ENCODE measurements around the gene ARHGEF12.

ARHGEF12 gene

GRCh38 chr11:120431633-120432032, 95.4 kb downstream of the ARHGEF12 start:
- peak; percentile 49 for DNase-seq (ENCODE audit: low spot score)

- peak; percentile 61 for DNase-seq (ENCODE audit: low spot score)
Measured at GRCh38 chr11:120432056-120433018, 96.1 kb downstream of the ARHGEF12 start.

- no peak for DNase-seq (ENCODE audit: low spot score)
Measured at GRCh38 chr11:120441592-120441991, 105.4 kb downstream of the ARHGEF12 start.

GRCh38 chr11:120442031-120442430, 105.8 kb downstream of the ARHGEF12 start:
- no peak for DNase-seq (ENCODE audit: low spot score)

GRCh38 chr11:120446802-120447201, 110.6 kb downstream of the ARHGEF12 start:
- no peak for DNase-seq (ENCODE audit: low spot score)

GRCh38 chr11:120448240-120448639, 112.0 kb downstream of the ARHGEF12 start:
- DNase-seq (ENCODE audit: low spot score), result no peak

- no peak for DNase-seq (ENCODE audit: low spot score)
Measured at GRCh38 chr11:120455487-120455886, 119.3 kb downstream of the ARHGEF12 start.

GRCh38 chr11:120457996-120458395, 121.8 kb downstream of the ARHGEF12 start:
- DNase-seq (ENCODE audit: low spot score), result no peak

GRCh38 chr11:120462825-120463224, 126.6 kb downstream of the ARHGEF12 start:
- DNase-seq (ENCODE audit: low spot score), result no peak

- DNase-seq (ENCODE audit: low spot score), result no peak
Measured at GRCh38 chr11:120465921-120466534, 129.8 kb downstream of the ARHGEF12 start.

- peak; percentile 27 for DNase-seq (ENCODE audit: low spot score)
Measured at GRCh38 chr11:120467627-120468026, 131.4 kb downstream of the ARHGEF12 start.

GRCh38 chr11:120471131-120471530, 134.9 kb downstream of the ARHGEF12 start:
- DNase-seq (ENCODE audit: low spot score), result no peak

GRCh38 chr11:120471994-120472393, 135.8 kb downstream of the ARHGEF12 start:
- no peak for DNase-seq (ENCODE audit: low spot score)

- DNase-seq (ENCODE audit: low spot score), result no peak
Measured at GRCh38 chr11:120473503-120473902, 137.3 kb downstream of the ARHGEF12 start.

- DNase-seq (ENCODE audit: low spot score), result peak; percentile 72
Measured at GRCh38 chr11:120482149-120482548, 145.9 kb downstream of the ARHGEF12 start.

GRCh38 chr11:120484722-120485121, 148.5 kb downstream of the ARHGEF12 start:
- DNase-seq (ENCODE audit: low spot score), result no peak

GRCh38 chr11:120486138-120486537, 149.9 kb downstream of the ARHGEF12 start:
- no peak for DNase-seq (ENCODE audit: low spot score)

GRCh38 chr11:120489799-120490198, 153.6 kb downstream of the ARHGEF12 start:
- DNase-seq (ENCODE audit: low spot score), result no peak

- DNase-seq (ENCODE audit: low spot score), result no peak
Measured at GRCh38 chr11:120492486-120492885, 156.3 kb downstream of the ARHGEF12 start.

GRCh38 chr11:120494595-120494994, 158.4 kb downstream of the ARHGEF12 start:
- no peak for DNase-seq (ENCODE audit: low spot score)

- no peak for DNase-seq (ENCODE audit: low spot score)
Measured at GRCh38 chr11:120499088-120499487, 162.9 kb downstream of the ARHGEF12 start.

GRCh38 chr11:120499859-120500258, 163.6 kb downstream of the ARHGEF12 start:
- no peak for DNase-seq (ENCODE audit: low spot score)

GRCh38 chr11:120500414-120501071, 164.3 kb downstream of the ARHGEF12 start:
- DNase-seq (ENCODE audit: low spot score), result no peak

Data from hematopoietic multipotent progenitor cell treated with erythropoietin and hydrocortisone succinate and interleukin-3 and kit ligand, for 17 days (in vitro differentiated cells).